ENCODE measurements around the gene MRPS18B. TPM values are rescaled to one million over a fixed set of nuclear protein-coding genes. Genes with fewer than 3 reads are reported as not detected.

Gene MRPS18B
- total and polyA plus RNA-seq, 2 donors (not counting 1 experiment from before 2014, with no cell fraction given): 53.1 to 76.8 TPM

- Histone ChIP-seq H3K9me3 (ENCODE audit: control insufficient read depth, insufficient read depth, low read depth, low read length) (no peaks in the 10 kb centered on the region), H3K9ac (ENCODE audit: insufficient read depth, low read length) (no peak overlapping the region), H4K20me1 (ENCODE audit: control insufficient read depth, extremely low read depth, insufficient read depth, low read length) (no peaks in the 10 kb centered on the region), H2AFZ (ENCODE audit: low read length) (no peak overlapping the region), H3K36me3 (ENCODE audit: control insufficient read depth, insufficient read depth, low read length) (peaks cover 48% of the 10 kb centered on the region), H3K27ac (ENCODE audit: insufficient read depth, low read length) (no peak overlapping the region), H3K4me3 (replicated peaks in 1 of 4; ENCODE audit: control extremely low read depth in 1 of 4, insufficient read depth in 1 of 4, low read depth in 3 of 4, low read length in 4 of 4) (no peak overlapping the region), H3K79me2 (ENCODE audit: control insufficient read depth, insufficient read depth, low read length) (no peaks in the 10 kb centered on the region), H3K4me2 (ENCODE audit: extremely low read depth, insufficient read depth, low read length) (no peak overlapping the region), H3K27me3 (ENCODE audit: control insufficient read depth, insufficient read depth, low read length) (no peaks in the 10 kb centered on the region), H3K4me1 (ENCODE audit: control insufficient read depth, extremely low read depth, insufficient read depth, low read length) (no peaks in the 10 kb centered on the region)
- no peak for DNase-seq (ENCODE audit: low read depth in 2 of 2)
- no peak for TF ChIP-seq EZH2 (IDR thresholded peaks at IDR 0.05; ENCODE audit: low read length, missing control alignments)
These were observed 13.7 kb upstream of the MRPS18B start for GRCh38 chr6:30603961-30604360.

- TF ChIP-seq CTCF (conservative IDR thresholded peaks at IDR 0.05 in 1 of 2, IDR thresholded peaks at IDR 0.05 in 1 of 2; ENCODE audit: low read depth in 1 of 2, low read length in 2 of 2): no peak
- TF ChIP-seq EZH2 (IDR thresholded peaks at IDR 0.05; ENCODE audit: low read length, missing control alignments): no peak
- H3K27ac ChIP-seq (ENCODE audit: insufficient read depth, low read length): no peak overlapping the region
- H3K36me3 ChIP-seq (ENCODE audit: control insufficient read depth, insufficient read depth, low read length): peaks cover 14% of the 10 kb centered on the region
These were observed 7.6 kb upstream of the MRPS18B start for GRCh38 chr6:30610065-30610464.

GRCh38 chr6:30611150-30611855 is 6.3 kb upstream of the MRPS18B start:
- Histone ChIP-seq H3K36me3 (ENCODE audit: control insufficient read depth, insufficient read depth, low read length) (peaks cover 6% of the 10 kb centered on the region), H4K20me1 (ENCODE audit: control insufficient read depth, extremely low read depth, insufficient read depth, low read length) (no peaks in the 10 kb centered on the region), H3K79me2 (ENCODE audit: control insufficient read depth, insufficient read depth, low read length) (peaks cover 17% of the 10 kb centered on the region), H3K27ac (ENCODE audit: insufficient read depth, low read length) (no peak overlapping the region), H2AFZ (ENCODE audit: low read length) (no peak overlapping the region), H3K4me2 (ENCODE audit: extremely low read depth, insufficient read depth, low read length) (no peak overlapping the region), H3K4me1 (ENCODE audit: control insufficient read depth, extremely low read depth, insufficient read depth, low read length) (peaks cover 13% of the 10 kb centered on the region), H3K27me3 (ENCODE audit: control insufficient read depth, insufficient read depth, low read length) (no peaks in the 10 kb centered on the region), H3K9ac (ENCODE audit: insufficient read depth, low read length) (no peak overlapping the region), H3K9me3 (ENCODE audit: control insufficient read depth, insufficient read depth, low read depth, low read length) (no peaks in the 10 kb centered on the region), H3K4me3 (replicated peaks in 1 of 4; ENCODE audit: control extremely low read depth in 1 of 4, insufficient read depth in 1 of 4, low read depth in 3 of 4, low read length in 4 of 4) (no peak overlapping the region)
- DNase-seq (ENCODE audit: low read depth in 2 of 2): peak in 1 of 2 donors; percentile 18
- TF ChIP-seq EZH2 (IDR thresholded peaks at IDR 0.05; ENCODE audit: low read length, missing control alignments): no peak
- no peak for TF ChIP-seq CTCF (conservative IDR thresholded peaks at IDR 0.05 in 1 of 2, IDR thresholded peaks at IDR 0.05 in 1 of 2; ENCODE audit: low read depth in 1 of 2, low read length in 2 of 2)

More at GRCh38 chr6:30610065-30610464, 7.6 kb upstream of the MRPS18B start:
- Histone ChIP-seq H4K20me1 (ENCODE audit: control insufficient read depth, extremely low read depth, insufficient read depth, low read length) (no peaks in the 10 kb centered on the region), H3K9ac (ENCODE audit: insufficient read depth, low read length) (no peak overlapping the region), H3K4me1 (ENCODE audit: control insufficient read depth, extremely low read depth, insufficient read depth, low read length) (peaks cover 13% of the 10 kb centered on the region), H3K27me3 (ENCODE audit: control insufficient read depth, insufficient read depth, low read length) (no peaks in the 10 kb centered on the region), H3K9me3 (ENCODE audit: control insufficient read depth, insufficient read depth, low read depth, low read length) (no peaks in the 10 kb centered on the region), H2AFZ (ENCODE audit: low read length) (no peak overlapping the region), H3K4me3 (replicated peaks in 1 of 4; ENCODE audit: control extremely low read depth in 1 of 4, insufficient read depth in 1 of 4, low read depth in 3 of 4, low read length in 4 of 4) (no peak overlapping the region), H3K79me2 (ENCODE audit: control insufficient read depth, insufficient read depth, low read length) (peaks cover 12% of the 10 kb centered on the region), H3K4me2 (ENCODE audit: extremely low read depth, insufficient read depth, low read length) (no peak overlapping the region)
- no peak for DNase-seq (ENCODE audit: low read depth in 2 of 2)
